ENCODE measurements around the gene HSP90AB1. TPM values are rescaled to one million over a fixed set of nuclear protein-coding genes. Genes with fewer than 3 reads are reported as not detected.

The HSP90AB1 gene
- total and polyA plus RNA-seq, 9 of the 15 experiments (the other 6 are each of a cell fraction or from before 2014, with no cell fraction given): 1,780 to 3,358 (median 2,262) TPM

DNA sequence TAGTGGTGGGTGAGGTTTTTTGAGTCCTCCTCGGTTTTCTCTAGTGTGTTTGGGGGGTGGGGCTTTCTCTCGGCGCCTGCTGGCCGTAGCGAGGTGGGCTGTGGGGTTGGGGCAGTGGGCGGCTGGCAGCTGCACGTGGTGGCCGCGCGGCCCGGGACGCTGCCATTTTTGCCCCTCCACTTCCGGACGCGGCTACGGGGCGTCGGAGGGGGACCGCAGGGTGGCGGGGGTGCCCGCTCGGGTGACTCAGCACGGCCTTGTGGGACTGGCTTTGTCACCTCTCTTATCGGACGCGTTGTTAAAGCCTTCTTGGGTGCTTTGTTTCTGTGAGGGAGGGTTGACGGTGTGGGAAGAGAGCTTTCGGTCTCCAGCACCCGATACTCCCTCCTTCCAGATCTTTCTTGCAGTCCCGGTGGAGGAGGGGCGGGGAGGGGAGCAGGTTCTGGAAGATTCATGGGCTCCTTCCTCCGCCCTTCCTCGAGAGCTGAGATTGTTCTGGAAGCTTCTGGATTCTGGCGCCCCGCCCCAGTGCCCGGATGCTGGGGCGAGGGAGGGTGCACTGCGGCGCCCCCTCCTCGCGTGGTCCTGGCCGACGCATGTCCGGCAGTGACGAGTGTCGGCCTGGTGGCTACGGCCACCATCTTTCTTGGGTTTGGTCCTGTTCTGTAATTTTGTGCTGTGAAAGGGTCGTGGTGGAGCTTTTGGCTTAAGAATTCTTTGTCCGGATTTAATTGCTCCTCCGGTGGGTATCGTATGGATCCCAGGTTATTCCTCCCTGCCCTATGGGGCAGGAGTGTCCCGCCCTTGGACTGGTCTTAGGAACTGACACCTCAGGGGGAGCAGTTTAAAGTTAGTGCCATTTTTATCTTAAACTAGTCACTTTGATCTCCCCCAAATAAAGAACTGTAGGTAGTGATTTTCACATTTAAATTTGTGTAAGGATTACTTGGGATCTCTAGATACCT lies 719 bp downstream of the HSP90AB1 start (continued):
- TF ChIP-seq BRD4 (IDR thresholded peaks at IDR 0.05) (no peak), E2F3 (CRISPR knock-in tag; IDR thresholded peaks at IDR 0.05) (peak; percentile 68), ZNF830 (CRISPR knock-in tag; IDR thresholded peaks at IDR 0.05) (no peak; the same call in 1 of the 2 replicates), ZNF140 (CRISPR knock-in tag; IDR thresholded peaks at IDR 0.05) (no peak), ZC3H8 (IDR thresholded peaks at IDR 0.05) (no peak), ZNF589 (CRISPR knock-in tag; IDR thresholded peaks at IDR 0.05; ENCODE audit: low read depth) (0 out of 2 replicates have a peak, but pooled peaks have one; percentile 58), HNRNPLL (IDR thresholded peaks at IDR 0.05; ENCODE audit: low read depth, low read length, poor library complexity, severe bottlenecking) (no peak), KDM1A (IDR thresholded peaks at IDR 0.05) (peak in 1 of 2 experiments; percentile 58; a peak in 1 of 4 replicates), RBM15 (IDR thresholded peaks at IDR 0.05; ENCODE audit: insufficient read depth, low read length) (0 out of 2 replicates have a peak, but pooled peaks have one; percentile 21), BACH1 (tag; IDR thresholded peaks at IDR 0.05) (peak; percentile 95)
- TF ChIP-seq, protein P1, sequence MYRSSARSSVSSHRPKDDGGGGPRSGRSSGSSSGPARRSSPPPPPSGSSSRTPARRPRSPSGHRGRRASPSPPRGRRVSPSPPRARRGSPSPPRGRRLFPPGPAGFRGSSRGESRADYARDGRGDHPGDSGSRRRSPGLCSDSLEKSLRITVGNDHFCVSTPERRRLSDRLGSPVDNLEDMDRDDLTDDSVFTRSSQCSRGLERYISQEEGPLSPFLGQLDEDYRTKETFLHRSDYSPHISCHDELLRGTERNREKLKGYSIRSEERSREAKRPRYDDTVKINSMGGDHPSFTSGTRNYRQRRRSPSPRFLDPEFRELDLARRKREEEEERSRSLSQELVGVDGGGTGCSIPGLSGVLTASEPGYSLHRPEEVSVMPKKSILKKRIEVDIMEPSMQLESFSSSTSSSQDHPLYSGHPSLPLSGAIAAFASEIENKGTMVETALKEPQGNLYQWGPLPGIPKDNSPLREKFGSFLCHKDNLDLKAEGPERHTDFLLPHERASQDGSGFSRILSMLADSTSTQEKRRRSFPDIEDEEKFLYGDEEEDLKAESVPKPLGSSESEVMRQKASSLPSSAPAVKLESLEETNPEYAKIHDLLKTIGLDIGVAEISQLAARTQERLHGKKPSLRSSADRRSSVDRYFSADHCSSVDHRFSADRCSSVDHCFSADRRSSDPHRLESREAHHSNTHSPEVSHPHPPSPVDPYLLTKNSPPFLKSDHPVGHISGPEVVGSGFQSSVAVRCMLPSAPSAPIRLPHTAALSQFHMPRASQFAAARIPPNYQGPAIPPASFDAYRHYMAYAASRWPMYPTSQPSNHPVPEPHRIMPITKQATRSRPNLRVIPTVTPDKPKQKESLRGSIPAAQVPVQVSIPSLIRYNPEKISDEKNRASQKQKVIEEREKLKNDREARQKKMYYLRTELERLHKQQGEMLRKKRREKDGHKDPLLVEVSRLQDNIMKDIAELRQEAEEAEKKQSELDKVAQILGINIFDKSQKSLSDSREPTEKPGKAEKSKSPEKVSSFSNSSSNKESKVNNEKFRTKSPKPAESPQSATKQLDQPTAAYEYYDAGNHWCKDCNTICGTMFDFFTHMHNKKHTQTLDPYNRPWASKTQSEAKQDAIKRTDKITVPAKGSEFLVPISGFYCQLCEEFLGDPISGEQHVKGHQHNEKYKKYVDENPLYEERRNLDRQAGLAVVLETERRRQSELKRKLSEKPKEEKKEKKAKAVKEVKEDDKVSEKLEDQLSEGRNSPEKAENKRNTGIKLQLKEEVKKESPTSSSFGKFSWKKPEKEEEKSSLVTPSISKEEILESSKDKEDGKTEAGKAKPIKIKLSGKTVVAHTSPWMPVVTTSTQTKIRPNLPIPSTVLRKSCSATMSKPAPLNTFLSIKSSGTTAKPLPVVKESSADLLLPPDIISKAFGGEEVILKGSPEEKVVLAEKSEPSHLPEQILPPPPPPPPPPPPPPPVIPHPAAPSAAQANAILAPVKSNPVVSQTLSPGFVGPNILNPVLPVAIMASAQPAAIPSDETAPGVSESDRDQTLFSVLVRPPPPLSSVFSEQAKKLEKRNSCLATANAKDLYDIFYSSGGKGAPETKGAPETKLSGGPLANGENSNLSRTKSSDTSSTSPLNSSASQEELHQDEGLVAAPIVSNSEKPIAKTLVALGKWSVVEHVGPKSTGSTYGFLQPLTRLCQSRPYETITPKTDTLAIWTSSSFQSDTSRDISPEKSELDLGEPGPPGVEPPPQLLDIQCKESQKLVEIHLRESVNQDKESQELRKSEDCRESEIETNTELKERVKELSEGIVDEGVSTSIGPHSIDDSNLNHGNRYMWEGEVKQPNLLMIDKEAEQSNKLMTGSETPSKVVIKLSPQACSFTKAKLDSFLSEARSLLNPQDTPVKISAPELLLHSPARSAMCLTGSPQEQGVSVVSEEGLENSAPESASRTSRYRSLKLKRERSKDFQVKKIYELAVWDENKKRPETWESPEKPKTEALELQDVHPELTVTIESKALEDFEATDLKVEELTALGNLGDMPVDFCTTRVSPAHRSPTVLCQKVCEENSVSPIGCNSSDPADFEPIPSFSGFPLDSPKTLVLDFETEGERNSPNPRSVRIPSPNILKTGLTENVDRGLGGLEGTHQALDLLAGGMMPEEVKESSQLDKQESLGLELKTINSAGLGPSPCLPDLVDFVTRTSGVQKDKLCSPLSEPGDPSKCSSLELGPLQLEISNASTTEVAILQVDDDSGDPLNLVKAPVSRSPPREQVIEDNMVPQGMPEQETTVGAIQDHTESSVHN (IDR thresholded peaks at IDR 0.05; ENCODE audit: borderline replicate concordance in 1 of 2, low read depth in 1 of 2): no peak
- TF ChIP-seq, protein P2, sequence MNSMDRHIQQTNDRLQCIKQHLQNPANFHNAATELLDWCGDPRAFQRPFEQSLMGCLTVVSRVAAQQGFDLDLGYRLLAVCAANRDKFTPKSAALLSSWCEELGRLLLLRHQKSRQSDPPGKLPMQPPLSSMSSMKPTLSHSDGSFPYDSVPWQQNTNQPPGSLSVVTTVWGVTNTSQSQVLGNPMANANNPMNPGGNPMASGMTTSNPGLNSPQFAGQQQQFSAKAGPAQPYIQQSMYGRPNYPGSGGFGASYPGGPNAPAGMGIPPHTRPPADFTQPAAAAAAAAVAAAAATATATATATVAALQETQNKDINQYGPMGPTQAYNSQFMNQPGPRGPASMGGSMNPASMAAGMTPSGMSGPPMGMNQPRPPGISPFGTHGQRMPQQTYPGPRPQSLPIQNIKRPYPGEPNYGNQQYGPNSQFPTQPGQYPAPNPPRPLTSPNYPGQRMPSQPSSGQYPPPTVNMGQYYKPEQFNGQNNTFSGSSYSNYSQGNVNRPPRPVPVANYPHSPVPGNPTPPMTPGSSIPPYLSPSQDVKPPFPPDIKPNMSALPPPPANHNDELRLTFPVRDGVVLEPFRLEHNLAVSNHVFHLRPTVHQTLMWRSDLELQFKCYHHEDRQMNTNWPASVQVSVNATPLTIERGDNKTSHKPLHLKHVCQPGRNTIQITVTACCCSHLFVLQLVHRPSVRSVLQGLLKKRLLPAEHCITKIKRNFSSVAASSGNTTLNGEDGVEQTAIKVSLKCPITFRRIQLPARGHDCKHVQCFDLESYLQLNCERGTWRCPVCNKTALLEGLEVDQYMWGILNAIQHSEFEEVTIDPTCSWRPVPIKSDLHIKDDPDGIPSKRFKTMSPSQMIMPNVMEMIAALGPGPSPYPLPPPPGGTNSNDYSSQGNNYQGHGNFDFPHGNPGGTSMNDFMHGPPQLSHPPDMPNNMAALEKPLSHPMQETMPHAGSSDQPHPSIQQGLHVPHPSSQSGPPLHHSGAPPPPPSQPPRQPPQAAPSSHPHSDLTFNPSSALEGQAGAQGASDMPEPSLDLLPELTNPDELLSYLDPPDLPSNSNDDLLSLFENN (IDR thresholded peaks at IDR 0.05; ENCODE audit: low read depth in 2 of 2, low read length in 2 of 2): peak in 1 of 2 experiments; percentile 54; a peak in 2 of 4 replicates
- TF ChIP-seq, protein P3, sequence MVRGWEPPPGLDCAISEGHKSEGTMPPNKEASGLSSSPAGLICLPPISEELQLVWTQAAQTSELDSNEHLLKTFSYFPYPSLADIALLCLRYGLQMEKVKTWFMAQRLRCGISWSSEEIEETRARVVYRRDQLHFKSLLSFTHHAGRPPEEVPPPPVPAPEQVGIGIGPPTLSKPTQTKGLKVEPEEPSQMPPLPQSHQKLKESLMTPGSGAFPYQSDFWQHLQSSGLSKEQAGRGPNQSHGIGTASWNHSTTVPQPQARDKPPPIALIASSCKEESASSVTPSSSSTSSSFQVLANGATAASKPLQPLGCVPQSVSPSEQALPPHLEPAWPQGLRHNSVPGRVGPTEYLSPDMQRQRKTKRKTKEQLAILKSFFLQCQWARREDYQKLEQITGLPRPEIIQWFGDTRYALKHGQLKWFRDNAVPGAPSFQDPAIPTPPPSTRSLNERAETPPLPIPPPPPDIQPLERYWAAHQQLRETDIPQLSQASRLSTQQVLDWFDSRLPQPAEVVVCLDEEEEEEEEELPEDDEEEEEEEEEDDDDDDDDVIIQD (CRISPR knock-in tag; IDR thresholded peaks at IDR 0.05): no peak

Data from K562 (cell line).